Trophoblast cell (in vitro differentiated cells and primary cell): ENCODE results near the gene NEUROD2.

Experiments used
- DNase-seq, 2 donors: peaks; one replicate each; pipeline ENCODE4 v3.0.0-alpha.2; 2016
- H2AFZ ChIP-seq: 2 replicates; pipeline ENCODE4 v1.6.1; 2013; ENCODE audit warnings: low read length, moderate library complexity, mild to moderate bottlenecking; ENCODE audit not compliant: insufficient read depth, poor library complexity
- H2AK5ac ChIP-seq: 2 replicates; pipeline ENCODE4 v1.6.1; 2013; ENCODE audit warnings: mild to moderate bottlenecking, low read length
- H2BK120ac ChIP-seq: 2 replicates; pipeline ENCODE4 v1.6.1; 2013; ENCODE audit warnings: low read length, mild to moderate bottlenecking, moderate library complexity; ENCODE audit not compliant: insufficient read depth, poor library complexity
- H2BK12ac ChIP-seq: 2 replicates; pipeline ENCODE4 v1.6.1; 2013; ENCODE audit warnings: mild to moderate bottlenecking, low read length, moderate library complexity
- H2BK5ac ChIP-seq: 2 replicates; pipeline ENCODE4 v1.6.1; 2013; ENCODE audit warnings: low read length, low read depth, moderate library complexity, mild to moderate bottlenecking; ENCODE audit not compliant: poor library complexity
- H3K14ac ChIP-seq: 2 replicates; pipeline ENCODE4 v1.6.1; 2013; ENCODE audit warnings: mild to moderate bottlenecking, low read length
- H3K18ac ChIP-seq: 2 replicates; pipeline ENCODE4 v1.6.1; 2013; ENCODE audit warnings: mild to moderate bottlenecking, low read length
- H3K23ac ChIP-seq: 2 replicates; pipeline ENCODE4 v1.6.1; 2013; ENCODE audit warnings: low read length
- H3K27ac ChIP-seq: 2 replicates; pipeline ENCODE4 v1.5.1; 2013; ENCODE audit warnings: low read depth, mild to moderate bottlenecking, inconsistent platforms, low read length, moderate library complexity
- H3K27me3 ChIP-seq: 2 replicates; pipeline ENCODE4 v1.6.1; 2013; ENCODE audit warnings: inconsistent platforms, mild to moderate bottlenecking, low read length, moderate library complexity; ENCODE audit not compliant: insufficient read depth
- H3K36me3 ChIP-seq, 2 experiments: 1 replicate in 1 of 2; 2 replicates in 1 of 2; pipeline ENCODE4 v1.6.1; 2013; ENCODE audit warnings: low read length in 2 of 2, mild to moderate bottlenecking in 2 of 2, moderate library complexity in 1 of 2; ENCODE audit not compliant: insufficient read depth in 2 of 2, control insufficient read depth in 1 of 2
- H3K4ac ChIP-seq: 2 replicates; pipeline ENCODE4 v1.6.1; 2013; ENCODE audit warnings: low read depth, mild to moderate bottlenecking, low read length, moderate library complexity
- H3K4me1 ChIP-seq, 2 experiments: 1 replicate in 1 of 2; 2 replicates in 1 of 2; pipeline ENCODE4 v1.6.1; 2013; ENCODE audit warnings: low read length in 2 of 2, mild to moderate bottlenecking in 2 of 2, moderate library complexity in 1 of 2; ENCODE audit not compliant: insufficient read depth in 2 of 2, control insufficient read depth in 1 of 2
- H3K4me2 ChIP-seq: 2 replicates; pipeline ENCODE4 v1.6.1; 2013; ENCODE audit warnings: inconsistent platforms, mild to moderate bottlenecking, low read length, moderate library complexity
- H3K4me3 ChIP-seq: 2 replicates; pipeline ENCODE4 v1.5.1; 2013; ENCODE audit warnings: mild to moderate bottlenecking, low read depth, low read length, inconsistent platforms
- H3K79me1 ChIP-seq: one replicate; pipeline ENCODE4 v1.6.1; 2013; ENCODE audit warnings: low read length
- H3K79me2 ChIP-seq: 2 replicates; pipeline ENCODE4 v1.6.1; 2013; ENCODE audit warnings: low read length, mild to moderate bottlenecking; ENCODE audit not compliant: control insufficient read depth, insufficient read depth, poor library complexity
- H3K9ac ChIP-seq: 2 replicates; pipeline ENCODE4 v1.6.1; 2013; ENCODE audit warnings: mild to moderate bottlenecking, low read length
- H3K9me3 ChIP-seq: 2 replicates; pipeline ENCODE4 v1.6.1; 2013; ENCODE audit warnings: low read depth, mild to moderate bottlenecking, control low read depth, inconsistent platforms, low read length; ENCODE audit not compliant: insufficient read depth
- H4K12ac ChIP-seq: 2 replicates; pipeline ENCODE4 v1.6.1; 2013; ENCODE audit warnings: low read depth, mild to moderate bottlenecking, low read length, moderate library complexity
- H4K8ac ChIP-seq: 2 replicates; pipeline ENCODE4 v1.6.1; 2013; ENCODE audit warnings: low read depth, mild to moderate bottlenecking, low read length, moderate library complexity
- H4K91ac ChIP-seq: one replicate; pipeline ENCODE4 v1.6.1; 2013; ENCODE audit warnings: low read depth, mild to moderate bottlenecking, low read length, moderate library complexity
- WGBS: extraction: QIAGEN DNeasy Blood & Tissue Kit; methylation state at CpG from one replicate; pipeline ENCODE4 v1.1.7; 2013; ENCODE audit warnings: missing lambda C conversion rate; ENCODE audit not compliant: insufficient read length, insufficient coverage; ENCODE audit errors: extremely low coverage; 5-methylcytosine and 5-hydroxymethylcytosine counted together

The NEUROD2 gene

DNA sequence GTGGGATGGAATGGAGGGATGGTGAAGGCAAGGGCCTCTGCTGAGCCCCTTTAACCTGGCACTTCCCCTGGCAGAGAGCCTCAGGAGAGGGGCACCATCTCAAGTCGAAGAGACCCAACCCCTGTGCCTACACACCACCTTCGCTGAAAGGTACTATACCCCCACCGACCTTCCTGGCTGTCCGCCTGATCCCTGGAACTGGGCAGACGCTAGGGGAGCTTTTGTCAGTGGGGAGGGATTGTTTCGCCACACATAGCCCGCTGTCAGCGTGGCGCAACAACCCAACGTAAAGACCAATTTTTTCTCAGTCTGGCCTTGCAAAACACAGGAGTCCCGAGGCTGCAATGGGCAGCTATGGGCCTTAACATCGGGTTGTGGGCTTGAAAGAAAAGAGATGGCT, 22.2 kb upstream of the NEUROD2 start:
- H4K91ac ChIP-seq: no peak overlapping the region
- peaks cover 8 to 13% of the 10 kb centered on the region in 2 experiments for H3K4me1 ChIP-seq
- H3K9ac ChIP-seq: no peak overlapping the region
- H3K27ac ChIP-seq: no peak overlapping the region
- no peaks in the 10 kb centered on the region for H3K9me3 ChIP-seq
- no peak overlapping the region for H4K8ac ChIP-seq
- no peak overlapping the region for H4K12ac ChIP-seq
- no peak overlapping the region for H2BK120ac ChIP-seq
- no peak overlapping the region for H2BK5ac ChIP-seq
- H3K14ac ChIP-seq: no peak overlapping the region
- H2AK5ac ChIP-seq: no peak overlapping the region
- H3K4me3 ChIP-seq: no peak overlapping the region
- H3K79me1 ChIP-seq: peaks cover 3% of the 10 kb centered on the region
- no peak overlapping the region for H2BK12ac ChIP-seq
- H3K79me2 ChIP-seq: no peaks in the 10 kb centered on the region
- no peak overlapping the region for H2AFZ ChIP-seq
- H3K23ac ChIP-seq: no peak overlapping the region
- H3K4ac ChIP-seq: no peak overlapping the region
- H3K4me2 ChIP-seq: no peak overlapping the region
- WGBS: no CpG with 5 or more reads among the region's 12 CpGs
- H3K18ac ChIP-seq: no peak overlapping the region
- H3K27me3 ChIP-seq: peaks cover 37% of the 10 kb centered on the region
- DNase-seq: peak in 1 of 2 donors; percentile 34
- H3K36me3 ChIP-seq: no peaks in the 10 kb centered on the region

DNA sequence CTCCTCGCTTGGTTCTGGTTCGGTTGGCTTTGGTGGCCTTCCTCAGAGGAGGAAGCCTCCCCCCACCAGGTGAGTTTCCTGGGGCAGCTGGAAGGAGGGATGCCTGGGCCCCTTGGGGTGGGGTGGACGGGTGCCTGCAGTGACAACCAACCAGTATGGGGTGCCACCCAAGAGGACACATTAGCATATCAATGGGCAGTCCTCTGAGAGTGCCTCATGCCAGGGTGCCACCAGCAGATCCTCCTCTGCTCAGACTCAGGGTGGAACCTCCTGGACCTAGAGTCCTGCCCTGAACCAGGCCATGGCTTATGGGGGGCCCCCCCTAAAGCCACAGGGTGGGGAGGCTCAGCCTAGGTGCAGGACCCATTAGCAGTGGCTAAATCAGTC, 21.8 kb upstream of the NEUROD2 start:
- no peak overlapping the region for H2BK12ac ChIP-seq
- H3K36me3 ChIP-seq: no peaks in the 10 kb centered on the region
- no peak overlapping the region for H3K14ac ChIP-seq
- H2BK5ac ChIP-seq: no peak overlapping the region
- H3K27ac ChIP-seq: no peak overlapping the region
- H3K79me1 ChIP-seq: peaks cover 3% of the 10 kb centered on the region
- no peak overlapping the region for H2BK120ac ChIP-seq
- no CpG with 5 or more reads among the region's 3 CpGs for WGBS
- no peak overlapping the region for H4K91ac ChIP-seq
- no peak overlapping the region for H4K12ac ChIP-seq
- no peaks in the 10 kb centered on the region for H3K79me2 ChIP-seq
- DNase-seq: no peak
- H3K27me3 ChIP-seq: peaks cover 39% of the 10 kb centered on the region
- H3K4me3 ChIP-seq: no peak overlapping the region
- H3K9me3 ChIP-seq: no peaks in the 10 kb centered on the region
- H3K9ac ChIP-seq: no peak overlapping the region
- H4K8ac ChIP-seq: no peak overlapping the region
- H3K4me2 ChIP-seq: no peak overlapping the region
- H3K4ac ChIP-seq: no peak overlapping the region
- H3K23ac ChIP-seq: no peak overlapping the region
- no peak overlapping the region for H2AFZ ChIP-seq
- no peak overlapping the region for H3K18ac ChIP-seq
- H2AK5ac ChIP-seq: no peak overlapping the region
- H3K4me1 ChIP-seq: peaks cover 8 to 13% of the 10 kb centered on the region in 2 experiments

DNA sequence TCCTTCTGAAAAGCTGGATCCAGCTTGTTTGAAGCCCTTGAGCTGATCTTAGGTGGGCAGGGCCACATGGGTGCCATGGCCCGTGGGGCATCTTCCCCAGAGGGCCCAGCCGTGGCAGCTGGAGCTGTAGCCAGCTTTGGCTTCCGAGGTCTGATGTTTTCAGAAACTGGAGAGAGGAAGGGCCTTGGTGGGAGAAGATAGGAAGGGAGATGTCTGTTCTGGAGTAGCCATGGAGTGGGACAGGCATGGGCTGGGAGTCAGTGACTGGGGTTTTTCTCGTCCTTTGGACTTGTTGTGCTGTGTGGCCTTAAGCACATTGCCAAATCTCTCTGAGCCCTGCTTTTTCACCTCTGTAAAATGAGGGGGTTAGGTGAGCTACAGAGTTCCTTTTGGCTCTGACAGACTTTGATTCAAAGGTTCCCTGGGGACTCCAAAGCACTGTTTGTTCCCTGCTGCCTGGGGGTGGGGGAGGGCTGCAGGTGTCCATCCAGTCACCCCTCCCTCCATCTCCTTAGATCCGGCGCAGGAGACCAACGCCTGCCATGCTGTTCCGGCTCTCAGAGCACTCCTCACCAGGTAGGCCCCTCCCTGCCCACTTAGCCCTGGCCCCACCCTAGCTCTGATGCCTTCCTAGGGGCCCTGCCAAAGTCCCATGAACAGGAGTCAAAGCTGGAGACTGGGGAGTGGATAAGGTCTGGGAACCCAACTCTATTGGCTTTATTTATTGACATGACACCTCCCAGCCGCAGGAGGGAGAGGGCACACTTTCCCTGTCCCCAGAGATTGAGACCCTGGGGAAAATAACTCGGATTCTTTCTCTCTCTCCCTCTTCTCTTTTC, 21.2 kb upstream of the NEUROD2 start:
- Histone ChIP-seq H4K12ac (no peak overlapping the region), H3K36me3 (no peaks in the 10 kb centered on the region), H3K4ac (no peak overlapping the region), H3K4me2 (no peak overlapping the region), H2BK12ac (no peak overlapping the region), H3K27me3 (peaks cover 39% of the 10 kb centered on the region), H3K9ac (no peak overlapping the region), H3K14ac (no peak overlapping the region), H2AFZ (no peak overlapping the region), H4K91ac (no peak overlapping the region), H3K4me3 (no peak overlapping the region), H3K4me1 (peaks cover 8 to 13% of the 10 kb centered on the region in 2 experiments), H3K9me3 (no peaks in the 10 kb centered on the region), H3K23ac (no peak overlapping the region), H2AK5ac (no peak overlapping the region), H4K8ac (no peak overlapping the region), H2BK120ac (no peak overlapping the region), H2BK5ac (no peak overlapping the region), H3K18ac (no peak overlapping the region), H3K27ac (no peak overlapping the region), H3K79me2 (no peaks in the 10 kb centered on the region), H3K79me1 (peaks cover 3% of the 10 kb centered on the region)
- no CpG with 5 or more reads among the region's 10 CpGs for WGBS
- DNase-seq: no peak

DNA sequence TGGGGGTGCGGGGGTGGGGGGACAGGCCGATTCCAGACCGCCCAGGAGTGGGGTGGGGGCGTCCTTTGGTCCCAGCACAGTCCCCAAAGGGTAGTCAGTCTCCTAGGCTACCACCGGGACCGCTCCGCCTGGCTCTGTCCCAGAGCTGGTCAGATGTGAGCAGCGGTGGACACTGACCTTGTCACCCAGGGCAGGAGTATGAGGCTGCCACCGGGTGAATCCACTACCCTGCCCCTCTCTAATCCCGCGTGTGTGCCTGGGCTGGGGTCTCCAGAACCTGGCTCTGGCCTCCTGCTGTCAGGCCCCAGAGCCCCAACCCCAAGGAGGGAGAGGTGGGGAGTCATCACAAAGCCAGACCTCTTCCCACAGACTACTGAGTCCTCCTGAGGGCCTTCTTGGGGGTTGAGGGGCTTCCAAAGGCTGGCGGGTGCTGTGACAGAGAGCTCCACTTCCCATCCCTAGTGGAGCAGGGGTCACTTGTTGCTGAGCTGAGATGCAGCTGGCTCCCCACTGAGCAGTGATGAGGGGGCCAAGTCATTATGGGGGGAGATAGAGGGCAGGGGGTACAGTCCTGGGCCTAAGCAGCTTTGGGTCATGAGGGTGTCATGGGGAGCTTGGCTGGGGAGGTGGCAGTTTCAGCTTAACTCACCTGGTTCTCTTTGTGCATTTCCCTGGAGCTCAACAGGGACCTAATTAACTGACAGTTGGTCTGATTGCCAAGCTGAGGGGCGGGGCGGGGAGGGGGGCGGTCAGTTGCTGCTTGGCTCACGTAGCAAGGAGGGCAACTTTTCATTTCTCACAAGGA, 20.2 kb upstream of the NEUROD2 start:
- no peaks in the 10 kb centered on the region for H3K79me2 ChIP-seq
- H3K23ac ChIP-seq: no peak overlapping the region
- no peak overlapping the region for H2AFZ ChIP-seq
- WGBS: no CpG with 5 or more reads among the region's 16 CpGs
- peaks cover 3% of the 10 kb centered on the region for H3K79me1 ChIP-seq
- no peaks in the 10 kb centered on the region for H3K9me3 ChIP-seq
- H3K4me2 ChIP-seq: no peak overlapping the region
- H2AK5ac ChIP-seq: no peak overlapping the region
- H3K36me3 ChIP-seq: no peaks in the 10 kb centered on the region
- no peak overlapping the region for H2BK12ac ChIP-seq
- no peak for DNase-seq
- H3K4me1 ChIP-seq: peaks cover 8 to 13% of the 10 kb centered on the region in 2 experiments
- no peak overlapping the region for H2BK120ac ChIP-seq
- no peak overlapping the region for H3K9ac ChIP-seq
- no peak overlapping the region for H3K18ac ChIP-seq
- peaks cover 39% of the 10 kb centered on the region for H3K27me3 ChIP-seq
- no peak overlapping the region for H4K12ac ChIP-seq
- H3K14ac ChIP-seq: no peak overlapping the region
- H4K8ac ChIP-seq: no peak overlapping the region
- no peak overlapping the region for H3K4ac ChIP-seq
- H2BK5ac ChIP-seq: no peak overlapping the region
- H3K4me3 ChIP-seq: no peak overlapping the region
- no peak overlapping the region for H4K91ac ChIP-seq
- H3K27ac ChIP-seq: no peak overlapping the region
